ENCODE measurements around the gene RNF14.

DNA sequence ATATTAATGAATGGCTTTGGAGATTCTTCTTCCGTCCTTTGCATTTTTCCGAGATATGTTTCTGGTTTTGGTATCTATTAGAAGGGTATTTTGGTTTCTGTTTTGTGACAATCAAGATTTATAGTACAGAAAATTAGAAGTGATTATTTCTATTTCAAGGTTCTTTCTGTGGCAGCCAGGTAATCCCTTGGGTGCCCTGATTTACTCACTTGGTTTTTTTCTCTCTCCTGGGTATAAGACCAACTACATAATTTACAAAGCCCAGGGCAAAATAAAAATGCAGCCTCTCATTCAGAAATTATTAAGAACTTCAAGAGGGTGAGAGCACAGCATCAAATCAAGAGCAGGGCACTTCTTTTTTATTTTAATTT is 2.0 kb upstream of the RNF14 start:
- TF ChIP-seq EZH2 (IDR thresholded peaks at IDR 0.05; ENCODE audit: low read depth, unreplicated experiment): no peak
- TF ChIP-seq, protein P1, sequence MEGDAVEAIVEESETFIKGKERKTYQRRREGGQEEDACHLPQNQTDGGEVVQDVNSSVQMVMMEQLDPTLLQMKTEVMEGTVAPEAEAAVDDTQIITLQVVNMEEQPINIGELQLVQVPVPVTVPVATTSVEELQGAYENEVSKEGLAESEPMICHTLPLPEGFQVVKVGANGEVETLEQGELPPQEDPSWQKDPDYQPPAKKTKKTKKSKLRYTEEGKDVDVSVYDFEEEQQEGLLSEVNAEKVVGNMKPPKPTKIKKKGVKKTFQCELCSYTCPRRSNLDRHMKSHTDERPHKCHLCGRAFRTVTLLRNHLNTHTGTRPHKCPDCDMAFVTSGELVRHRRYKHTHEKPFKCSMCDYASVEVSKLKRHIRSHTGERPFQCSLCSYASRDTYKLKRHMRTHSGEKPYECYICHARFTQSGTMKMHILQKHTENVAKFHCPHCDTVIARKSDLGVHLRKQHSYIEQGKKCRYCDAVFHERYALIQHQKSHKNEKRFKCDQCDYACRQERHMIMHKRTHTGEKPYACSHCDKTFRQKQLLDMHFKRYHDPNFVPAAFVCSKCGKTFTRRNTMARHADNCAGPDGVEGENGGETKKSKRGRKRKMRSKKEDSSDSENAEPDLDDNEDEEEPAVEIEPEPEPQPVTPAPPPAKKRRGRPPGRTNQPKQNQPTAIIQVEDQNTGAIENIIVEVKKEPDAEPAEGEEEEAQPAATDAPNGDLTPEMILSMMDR (conservative IDR thresholded peaks at IDR 0.05; ENCODE audit: low read depth in 2 of 2): no peak
- no peak for TF ChIP-seq POLR2AphosphoS5 (IDR thresholded peaks at IDR 0.05; ENCODE audit: low read depth)
- TF ChIP-seq, protein P2, sequence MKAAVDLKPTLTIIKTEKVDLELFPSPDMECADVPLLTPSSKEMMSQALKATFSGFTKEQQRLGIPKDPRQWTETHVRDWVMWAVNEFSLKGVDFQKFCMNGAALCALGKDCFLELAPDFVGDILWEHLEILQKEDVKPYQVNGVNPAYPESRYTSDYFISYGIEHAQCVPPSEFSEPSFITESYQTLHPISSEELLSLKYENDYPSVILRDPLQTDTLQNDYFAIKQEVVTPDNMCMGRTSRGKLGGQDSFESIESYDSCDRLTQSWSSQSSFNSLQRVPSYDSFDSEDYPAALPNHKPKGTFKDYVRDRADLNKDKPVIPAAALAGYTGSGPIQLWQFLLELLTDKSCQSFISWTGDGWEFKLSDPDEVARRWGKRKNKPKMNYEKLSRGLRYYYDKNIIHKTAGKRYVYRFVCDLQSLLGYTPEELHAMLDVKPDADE (IDR thresholded peaks at IDR 0.05): no peak
- TF ChIP-seq ZNF331 (CRISPR knock-in tag; IDR thresholded peaks at IDR 0.05; ENCODE audit: low read depth): no peak
- no peak for TF ChIP-seq EZH2phosphoT487 (IDR thresholded peaks at IDR 0.05; ENCODE audit: unreplicated experiment)
- TF ChIP-seq JUNB (IDR thresholded peaks at IDR 0.05; ENCODE audit: unreplicated experiment): no peak
- TF ChIP-seq, protein P3, sequence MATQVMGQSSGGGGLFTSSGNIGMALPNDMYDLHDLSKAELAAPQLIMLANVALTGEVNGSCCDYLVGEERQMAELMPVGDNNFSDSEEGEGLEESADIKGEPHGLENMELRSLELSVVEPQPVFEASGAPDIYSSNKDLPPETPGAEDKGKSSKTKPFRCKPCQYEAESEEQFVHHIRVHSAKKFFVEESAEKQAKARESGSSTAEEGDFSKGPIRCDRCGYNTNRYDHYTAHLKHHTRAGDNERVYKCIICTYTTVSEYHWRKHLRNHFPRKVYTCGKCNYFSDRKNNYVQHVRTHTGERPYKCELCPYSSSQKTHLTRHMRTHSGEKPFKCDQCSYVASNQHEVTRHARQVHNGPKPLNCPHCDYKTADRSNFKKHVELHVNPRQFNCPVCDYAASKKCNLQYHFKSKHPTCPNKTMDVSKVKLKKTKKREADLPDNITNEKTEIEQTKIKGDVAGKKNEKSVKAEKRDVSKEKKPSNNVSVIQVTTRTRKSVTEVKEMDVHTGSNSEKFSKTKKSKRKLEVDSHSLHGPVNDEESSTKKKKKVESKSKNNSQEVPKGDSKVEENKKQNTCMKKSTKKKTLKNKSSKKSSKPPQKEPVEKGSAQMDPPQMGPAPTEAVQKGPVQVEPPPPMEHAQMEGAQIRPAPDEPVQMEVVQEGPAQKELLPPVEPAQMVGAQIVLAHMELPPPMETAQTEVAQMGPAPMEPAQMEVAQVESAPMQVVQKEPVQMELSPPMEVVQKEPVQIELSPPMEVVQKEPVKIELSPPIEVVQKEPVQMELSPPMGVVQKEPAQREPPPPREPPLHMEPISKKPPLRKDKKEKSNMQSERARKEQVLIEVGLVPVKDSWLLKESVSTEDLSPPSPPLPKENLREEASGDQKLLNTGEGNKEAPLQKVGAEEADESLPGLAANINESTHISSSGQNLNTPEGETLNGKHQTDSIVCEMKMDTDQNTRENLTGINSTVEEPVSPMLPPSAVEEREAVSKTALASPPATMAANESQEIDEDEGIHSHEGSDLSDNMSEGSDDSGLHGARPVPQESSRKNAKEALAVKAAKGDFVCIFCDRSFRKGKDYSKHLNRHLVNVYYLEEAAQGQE (IDR thresholded peaks at IDR 0.05; ENCODE audit: unreplicated experiment): no peak
